RWPE2 (cell line): Measurements from ENCODE around the gene CRTC3.
"Not testable (repeated sequence)": the region's sequence is repeated elsewhere in the genome, so short reads cannot be mapped to it uniquely, and the experiment has no call there.

Experiments
- ATAC-seq: fragments of 200-7000 bp; cut with Tn5 transposase; 3 replicates; pipeline ENCODE4 v1.9.1; 2021; ENCODE audit warnings: low read depth
- DNase-seq: peaks from one replicate; pipeline ENCODE4 v3.0.0-alpha.2; 2020; ENCODE audit warnings: low spot score
- H3K27ac ChIP-seq: fragments of 450-650 bp; 2 replicates; pipeline ENCODE4 v1.5.1; 2017; ENCODE audit warnings: mild to moderate bottlenecking; ENCODE audit not compliant: poor library complexity, severe bottlenecking
- H3K27me3 ChIP-seq: fragments of 250-450 bp; sonication (Bioruptor Pico); 2 replicates; pipeline ENCODE4 v1.5.1; 2021; ENCODE audit warnings: mild to moderate bottlenecking, moderate library complexity; ENCODE audit not compliant: insufficient read depth, poor library complexity, severe bottlenecking
- H3K36me3 ChIP-seq: fragments of 250-450 bp; sonication (Bioruptor Pico); 2 replicates; pipeline ENCODE4 v1.5.1; 2020; ENCODE audit warnings: low read depth, mild to moderate bottlenecking, moderate library complexity
- H3K4me1 ChIP-seq: fragments of 250-450 bp; sonication (Bioruptor Pico); 2 replicates; pipeline ENCODE4 v1.5.1; 2021; ENCODE audit warnings: mild to moderate bottlenecking, moderate library complexity; ENCODE audit not compliant: insufficient read depth, poor library complexity, severe bottlenecking
- H3K4me3 ChIP-seq: fragments of 250-450 bp; sonication (Bioruptor Pico); 2 replicates; pipeline ENCODE4 v1.5.1; 2021; ENCODE audit warnings: mild to moderate bottlenecking, moderate library complexity; ENCODE audit not compliant: severe bottlenecking
- H3K9me3 ChIP-seq: fragments of 250-450 bp; sonication (Bioruptor Pico); 2 replicates; pipeline ENCODE4 v1.5.1; 2021; ENCODE audit warnings: mild to moderate bottlenecking, moderate library complexity; ENCODE audit not compliant: severe bottlenecking
- TF ChIP-seq, protein P1 (sequence below): fragments of 450-650 bp; IDR thresholded peaks from one replicate; pipeline ENCODE4 v1.5.1; 2017; ENCODE audit warnings: mild to moderate bottlenecking, moderate library complexity; ENCODE audit not compliant: poor library complexity, severe bottlenecking

Gene CRTC3

DNA sequence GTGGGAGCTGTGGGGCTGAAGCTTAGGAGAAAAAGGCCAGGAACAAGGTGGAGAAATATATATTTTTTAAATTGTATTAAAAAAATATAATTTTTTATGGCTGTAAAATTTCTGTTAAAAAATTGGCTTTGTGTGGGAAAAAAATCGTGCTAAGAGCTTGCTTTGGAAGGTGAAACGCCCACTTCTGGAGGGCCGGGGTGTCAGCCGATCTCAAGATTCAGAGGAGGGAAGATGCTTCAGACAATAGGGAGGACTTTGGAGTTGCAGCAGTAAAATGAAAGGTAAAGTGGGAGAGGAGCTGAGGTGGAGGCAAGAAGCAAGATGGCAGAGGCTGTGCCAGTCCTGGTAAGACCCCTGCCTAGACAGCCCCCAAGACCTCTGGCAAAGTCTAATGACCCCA, 141.5 kb downstream of the CRTC3 start:
- ATAC-seq (no peak), DNase-seq (no peak)
- Histone ChIP-seq H3K36me3 (no peaks in the 10 kb centered on the region), H3K4me3 (no peak overlapping the region), H3K9me3 (no peaks in the 10 kb centered on the region), H3K4me1 (peaks cover 9% of the 10 kb centered on the region), H3K27me3 (no peaks in the 10 kb centered on the region), H3K27ac (no peak overlapping the region)
- TF ChIP-seq, protein P1, sequence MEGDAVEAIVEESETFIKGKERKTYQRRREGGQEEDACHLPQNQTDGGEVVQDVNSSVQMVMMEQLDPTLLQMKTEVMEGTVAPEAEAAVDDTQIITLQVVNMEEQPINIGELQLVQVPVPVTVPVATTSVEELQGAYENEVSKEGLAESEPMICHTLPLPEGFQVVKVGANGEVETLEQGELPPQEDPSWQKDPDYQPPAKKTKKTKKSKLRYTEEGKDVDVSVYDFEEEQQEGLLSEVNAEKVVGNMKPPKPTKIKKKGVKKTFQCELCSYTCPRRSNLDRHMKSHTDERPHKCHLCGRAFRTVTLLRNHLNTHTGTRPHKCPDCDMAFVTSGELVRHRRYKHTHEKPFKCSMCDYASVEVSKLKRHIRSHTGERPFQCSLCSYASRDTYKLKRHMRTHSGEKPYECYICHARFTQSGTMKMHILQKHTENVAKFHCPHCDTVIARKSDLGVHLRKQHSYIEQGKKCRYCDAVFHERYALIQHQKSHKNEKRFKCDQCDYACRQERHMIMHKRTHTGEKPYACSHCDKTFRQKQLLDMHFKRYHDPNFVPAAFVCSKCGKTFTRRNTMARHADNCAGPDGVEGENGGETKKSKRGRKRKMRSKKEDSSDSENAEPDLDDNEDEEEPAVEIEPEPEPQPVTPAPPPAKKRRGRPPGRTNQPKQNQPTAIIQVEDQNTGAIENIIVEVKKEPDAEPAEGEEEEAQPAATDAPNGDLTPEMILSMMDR, result no peak

GRCh38 chr15:90673357-90673756, 143.6 kb downstream of the CRTC3 start:
- not testable (repeated sequence) for H3K27ac ChIP-seq, ATAC-seq
- peak; percentile 17 for DNase-seq

GRCh38 chr15:90674476-90674875, 144.8 kb downstream of the CRTC3 start:
- Histone ChIP-seq H3K27me3 (no peaks in the 10 kb centered on the region), H3K4me1 (no peaks in the 10 kb centered on the region), H3K9me3 (no peaks in the 10 kb centered on the region), H3K27ac (no peak overlapping the region), H3K36me3 (no peaks in the 10 kb centered on the region), H3K4me3 (no peak overlapping the region)
- ATAC-seq (no peak), DNase-seq (peak; percentile 29)
- TF ChIP-seq, protein P1, result no peak

More at GRCh38 chr15:90673357-90673756, 143.6 kb downstream of the CRTC3 start:
- H3K36me3 ChIP-seq, H3K4me3 ChIP-seq, H3K4me1 ChIP-seq, H3K9me3 ChIP-seq, H3K27me3 ChIP-seq: not testable (repeated sequence)

DNA sequence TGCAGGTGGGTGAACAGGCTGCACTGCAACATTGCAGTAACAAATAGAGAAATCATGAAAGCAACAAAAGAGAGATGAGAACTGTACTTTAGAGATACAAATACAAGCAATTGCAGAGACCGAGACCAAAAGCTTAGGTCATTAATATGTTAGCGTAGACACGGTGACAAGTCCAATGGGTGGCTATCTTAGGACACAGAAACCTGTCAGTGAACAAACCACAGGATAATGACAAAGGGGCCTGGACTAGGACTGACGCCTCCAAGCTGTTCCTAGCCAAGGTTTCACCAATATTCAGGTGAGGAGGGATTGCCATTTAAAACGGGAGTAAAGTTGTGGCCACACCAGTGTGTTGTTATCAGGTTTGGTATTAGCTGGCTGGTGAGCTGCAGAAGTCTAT, 145.7 kb downstream of the CRTC3 start:
- Histone ChIP-seq H3K4me1 (peaks cover 5% of the 10 kb centered on the region), H3K9me3 (no peaks in the 10 kb centered on the region), H3K27me3 (no peaks in the 10 kb centered on the region), H3K27ac (no peak overlapping the region), H3K36me3 (no peaks in the 10 kb centered on the region), H3K4me3 (no peak overlapping the region)
- no peak for ATAC-seq
- DNase-seq, result no peak
- TF ChIP-seq, protein P1, result no peak

GRCh38 chr15:90677807-90678790, 148.4 kb downstream of the CRTC3 start:
- Histone ChIP-seq H3K36me3 (no peaks in the 10 kb centered on the region), H3K9me3 (no peaks in the 10 kb centered on the region), H3K27me3 (no peaks in the 10 kb centered on the region), H3K4me1 (peaks cover 9% of the 10 kb centered on the region), H3K27ac (no peak overlapping the region), H3K4me3 (no peak overlapping the region)
- no peak for DNase-seq
- ATAC-seq, result no peak
- TF ChIP-seq, protein P1, result no peak
